Caco-2 (cell line): ENCODE results near the gene BEAN1. TPM values are rescaled to one million over a fixed set of nuclear protein-coding genes. Genes with fewer than 3 reads are reported as not detected.

Experiments
- BruUV-seq: library from RNA; stranded (reverse); fragments of 400-500 nt; replicated peaks from 2 replicates; lab custom pipeline; 2021; lab: Mats Ljungman, UMichigan
- CTCF ChIA-PET: fragments of 300-600 bp; sonication (Branson Sonifier 250); formaldehyde crosslinking; loops from one replicate; lab custom pipeline; 2022; ENCODE audit warnings: antibody characterized with exemption; lab: Charles Lee
- POLR2A ChIA-PET: fragments of 300-600 bp; sonication (Branson Sonifier 250); formaldehyde crosslinking; loops from one replicate; lab custom pipeline; 2022; ENCODE audit warnings: antibody characterized with exemption; lab: Charles Lee
- DNase-seq, 2 experiments: peaks; one replicate each; pipeline versions ENCODE4 v3.0.0 to v3.0.0-alpha.2; 2020 to 2022
- H3K27me3 ChIP-seq: replicated peaks from 2 replicates; pipeline ENCODE4 v1.6.0; 2011; ENCODE audit warnings: low read length; ENCODE audit not compliant: control insufficient read depth, insufficient read depth
- H3K36me3 ChIP-seq: 2 replicates; pipeline ENCODE4 v1.5.1; 2011; ENCODE audit warnings: low read length; ENCODE audit not compliant: control insufficient read depth, insufficient read depth
- H3K4me1 ChIP-seq: fragments of 250-450 bp; sonication (Bioruptor Pico); 2 replicates; pipeline ENCODE4 v1.5.1; 2020; ENCODE audit warnings: mild to moderate bottlenecking
- H3K4me3 ChIP-seq: 2 replicates; pipeline ENCODE4 v1.5.1; 2011; ENCODE audit warnings: low read depth, mild to moderate bottlenecking, control low read depth, low read length
- H3K9me3 ChIP-seq: fragments of 250-450 bp; sonication (Bioruptor Pico); 2 replicates; pipeline ENCODE4 v1.5.1; 2020; ENCODE audit warnings: mild to moderate bottlenecking, moderate library complexity
- H3K27ac Mint-ChIP-seq: one replicate; pipeline ENCODE4 v1.8.0; 2022; ENCODE audit warnings: mixed read lengths; ENCODE audit not compliant: unreplicated experiment
- H3K27me3 Mint-ChIP-seq: one replicate; pipeline ENCODE4 v1.8.0; 2022; ENCODE audit warnings: mixed read lengths; ENCODE audit not compliant: insufficient read depth, unreplicated experiment
- H3K36me3 Mint-ChIP-seq: one replicate; pipeline ENCODE4 v1.8.0; 2022; ENCODE audit warnings: mild to moderate bottlenecking, mixed read lengths; ENCODE audit not compliant: insufficient read depth, unreplicated experiment
- H3K4me1 Mint-ChIP-seq: one replicate; pipeline ENCODE4 v1.8.0; 2022; ENCODE audit warnings: low read depth, mixed read lengths; ENCODE audit not compliant: unreplicated experiment
- H3K4me3 Mint-ChIP-seq: one replicate; pipeline ENCODE4 v1.8.0; 2022; ENCODE audit warnings: mild to moderate bottlenecking, moderate library complexity, mixed read lengths; ENCODE audit not compliant: unreplicated experiment
- H3K9me3 Mint-ChIP-seq: one replicate; pipeline ENCODE4 v1.8.0; 2022; ENCODE audit warnings: mixed read lengths; ENCODE audit not compliant: unreplicated experiment
- intact Hi-C: fragments of 100-400 bp; cut with micrococcal nuclease; formaldehyde crosslinking; loops from one replicate; pipeline ENCODE4 v1.10.0; 2022; ENCODE audit not compliant: unreplicated experiment
- total RNA-seq: library from RNA; stranded (reverse); gene quantifications from 2 replicates; pipeline ENCODE4 v1.2.3, GENCODE V29; 2022
- TF ChIP-seq, protein P1 (sequence below), 2 experiments: fragments of 200-600 bp in 1 of 2; IDR thresholded peaks; 1 replicate in 1 of 2; 2 replicates in 1 of 2; pipeline versions ENCODE4 v1.5.1 to v1.8.0; 2011 to 2022; ENCODE audit warnings: antibody characterized with exemption in 1 of 2, control low read depth in 1 of 2, inconsistent platforms in 1 of 2, low read depth in 1 of 2, low read length in 1 of 2, mild to moderate bottlenecking in 1 of 2, moderate library complexity in 1 of 2; ENCODE audit not compliant: insufficient read depth in 1 of 2, severe bottlenecking in 1 of 2, unreplicated experiment in 1 of 2

BEAN1 gene
- total RNA-seq, 1 experiment from 2014 or later: not detected

DNA sequence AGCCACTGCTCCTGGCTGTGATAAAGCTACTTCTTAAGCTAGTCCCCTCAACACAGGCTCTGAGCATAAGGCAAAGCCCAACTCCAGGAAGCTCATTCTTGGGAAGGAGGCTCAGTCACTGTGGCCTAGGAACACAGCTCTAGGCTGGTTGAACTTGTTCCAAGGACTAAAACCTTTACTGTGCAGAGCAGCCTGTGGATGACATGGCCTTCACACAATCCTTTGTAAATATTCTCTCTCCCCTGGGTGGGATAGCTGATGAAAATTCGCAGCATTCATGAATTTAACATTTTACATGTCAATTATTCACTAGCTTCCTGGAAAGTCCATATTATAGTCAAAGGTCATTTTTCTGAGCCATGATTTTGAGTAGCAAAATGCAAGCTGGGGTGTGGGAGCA, 28.9 kb downstream of the BEAN1 start:
- intact Hi-C loops: no loop called here
- Mint-ChIP-seq H3K9me3 (no peaks in the 10 kb centered on the region), H3K27ac (no peak overlapping the region), H3K36me3 (no peaks in the 10 kb centered on the region), H3K4me1 (no peaks in the 10 kb centered on the region), H3K4me3 (no peak overlapping the region), H3K27me3 (peaks cover 11% of the 10 kb centered on the region)
- no peaks in the 10 kb centered on the region for H3K9me3 ChIP-seq
- POLR2A ChIA-PET: no interaction called here
- TF ChIP-seq, protein P1, sequence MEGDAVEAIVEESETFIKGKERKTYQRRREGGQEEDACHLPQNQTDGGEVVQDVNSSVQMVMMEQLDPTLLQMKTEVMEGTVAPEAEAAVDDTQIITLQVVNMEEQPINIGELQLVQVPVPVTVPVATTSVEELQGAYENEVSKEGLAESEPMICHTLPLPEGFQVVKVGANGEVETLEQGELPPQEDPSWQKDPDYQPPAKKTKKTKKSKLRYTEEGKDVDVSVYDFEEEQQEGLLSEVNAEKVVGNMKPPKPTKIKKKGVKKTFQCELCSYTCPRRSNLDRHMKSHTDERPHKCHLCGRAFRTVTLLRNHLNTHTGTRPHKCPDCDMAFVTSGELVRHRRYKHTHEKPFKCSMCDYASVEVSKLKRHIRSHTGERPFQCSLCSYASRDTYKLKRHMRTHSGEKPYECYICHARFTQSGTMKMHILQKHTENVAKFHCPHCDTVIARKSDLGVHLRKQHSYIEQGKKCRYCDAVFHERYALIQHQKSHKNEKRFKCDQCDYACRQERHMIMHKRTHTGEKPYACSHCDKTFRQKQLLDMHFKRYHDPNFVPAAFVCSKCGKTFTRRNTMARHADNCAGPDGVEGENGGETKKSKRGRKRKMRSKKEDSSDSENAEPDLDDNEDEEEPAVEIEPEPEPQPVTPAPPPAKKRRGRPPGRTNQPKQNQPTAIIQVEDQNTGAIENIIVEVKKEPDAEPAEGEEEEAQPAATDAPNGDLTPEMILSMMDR (IDR thresholded peaks at IDR 0.05; ENCODE audit: insufficient read depth in 1 of 2, low read depth in 1 of 2, low read length in 1 of 2, severe bottlenecking in 1 of 2, unreplicated experiment in 1 of 2): no peak
- no peak overlapping the region for H3K4me3 ChIP-seq
- BruUV-seq: no TSS peak
- no peaks in the 10 kb centered on the region for H3K4me1 ChIP-seq
- no peaks in the 10 kb centered on the region for H3K36me3 ChIP-seq
- no peaks in the 10 kb centered on the region; the same call in 1 of the 2 replicates for H3K27me3 ChIP-seq
- no peak for DNase-seq
- CTCF ChIA-PET: interaction anchor here (0.8 to 1.1 kb wide), 2 partner anchors 19 to 47 kb away, joined by 3 to 5 read pairs; no protein-coding TSS in a partner anchor

DNA sequence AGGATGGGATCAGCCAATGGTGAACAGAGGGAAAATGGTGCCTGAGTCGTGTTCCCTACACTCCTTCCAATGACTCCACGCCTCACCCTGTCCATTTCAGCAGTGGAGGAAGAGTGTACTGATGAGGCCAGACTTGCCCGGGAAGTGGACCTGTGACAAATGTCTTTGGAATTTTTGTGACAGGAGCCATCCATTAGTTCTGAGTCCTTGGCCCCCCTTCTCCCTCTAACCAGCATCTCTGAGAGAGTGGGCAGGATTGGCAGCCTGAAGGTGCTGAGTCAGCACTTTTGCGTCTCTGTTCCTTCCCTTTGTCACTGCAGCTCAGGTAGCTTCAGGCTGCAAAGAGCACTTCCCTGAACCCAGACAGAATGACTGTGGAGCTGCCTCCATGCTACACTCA, 30.8 kb downstream of the BEAN1 start:
- H3K27me3 Mint-ChIP-seq: peaks cover 14% of the 10 kb centered on the region
- no peaks in the 10 kb centered on the region for H3K9me3 ChIP-seq
- no peak overlapping the region for H3K27ac Mint-ChIP-seq
- BruUV-seq: no TSS peak
- no peaks in the 10 kb centered on the region for H3K36me3 Mint-ChIP-seq
- intact Hi-C loops: no loop called here
- TF ChIP-seq, protein P1 (IDR thresholded peaks at IDR 0.05; ENCODE audit: insufficient read depth in 1 of 2, low read depth in 1 of 2, low read length in 1 of 2, severe bottlenecking in 1 of 2, unreplicated experiment in 1 of 2): no peak
- CTCF ChIA-PET: no interaction called here
- no peak overlapping the region for H3K4me3 Mint-ChIP-seq
- DNase-seq: no peak
- no peaks in the 10 kb centered on the region for H3K9me3 Mint-ChIP-seq
- H3K4me1 Mint-ChIP-seq: no peaks in the 10 kb centered on the region
- H3K4me3 ChIP-seq: no peak overlapping the region
- POLR2A ChIA-PET: no interaction called here
- no peaks in the 10 kb centered on the region; the same call in 1 of the 2 replicates for H3K27me3 ChIP-seq
- no peaks in the 10 kb centered on the region for H3K36me3 ChIP-seq
- no peaks in the 10 kb centered on the region for H3K4me1 ChIP-seq

DNA sequence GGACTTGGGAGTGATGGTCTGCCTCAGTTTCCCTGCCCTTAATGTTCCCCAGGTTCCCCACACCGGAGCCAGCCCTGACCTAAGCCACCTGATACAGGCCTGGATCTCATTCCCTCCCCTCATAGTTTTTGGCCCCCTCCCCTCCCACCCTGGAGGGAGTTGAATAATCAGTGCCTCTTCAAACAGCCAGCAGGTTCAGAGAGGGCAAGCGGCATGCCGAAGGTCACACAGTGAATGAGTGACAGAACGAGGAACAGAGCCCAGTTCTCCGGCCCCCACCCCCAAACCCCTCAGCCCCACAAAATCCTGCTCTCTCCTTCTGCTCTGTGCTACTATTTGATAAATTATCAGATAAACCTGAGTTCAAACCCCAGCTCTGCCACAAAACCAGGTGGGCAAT, 31.2 kb downstream of the BEAN1 start:
- H3K27ac Mint-ChIP-seq: no peak overlapping the region

More for the DNA sequence above, 31.2 kb downstream of the BEAN1 start:
- ChIA-PET POLR2A (no interaction called here), CTCF (no interaction called here)
- Histone ChIP-seq H3K4me3 (no peak overlapping the region), H3K27me3 (no peaks in the 10 kb centered on the region; the same call in 1 of the 2 replicates), H3K4me1 (no peaks in the 10 kb centered on the region), H3K36me3 (no peaks in the 10 kb centered on the region), H3K9me3 (no peaks in the 10 kb centered on the region)
- TF ChIP-seq, protein P1 (IDR thresholded peaks at IDR 0.05; ENCODE audit: insufficient read depth in 1 of 2, low read depth in 1 of 2, low read length in 1 of 2, severe bottlenecking in 1 of 2, unreplicated experiment in 1 of 2): no peak
- no peaks in the 10 kb centered on the region for H3K36me3 Mint-ChIP-seq
- no peak for DNase-seq
- BruUV-seq: no TSS peak
- H3K4me1 Mint-ChIP-seq: no peaks in the 10 kb centered on the region
- peaks cover 14% of the 10 kb centered on the region for H3K27me3 Mint-ChIP-seq
- no peak overlapping the region for H3K4me3 Mint-ChIP-seq
- no peaks in the 10 kb centered on the region for H3K9me3 Mint-ChIP-seq
- intact Hi-C loops: no loop called here
